ENCODE results near the gene TM9SF2.
"Not testable (repeated sequence)": the region's sequence is repeated elsewhere in the genome, so short reads cannot be mapped to it uniquely, and the experiment has no call there.

TM9SF2 gene

GRCh38 chr13:99501184-99501847 is at the start of gene TM9SF2:
Gene TM9SF2, plus strand, starts transcription at chr13:99501472. Its CDS starts 135 bp downstream, at chr13:99501607.
- peak; percentile 96 to 98 for DNase-seq
- peaks cover 0 to 7% of the 10 kb centered on the region in 2 donors for H3K9me3 Mint-ChIP-seq
- peak within 1 kb of the TSS; percentile 96 to 99 for H3K4me3 Mint-ChIP-seq
- peaks cover 81% of the 10 kb centered on the region for H3K4me1 Mint-ChIP-seq
- peak within 1 kb of the TSS; percentile 98 for H3K27ac Mint-ChIP-seq
- no peaks in the 10 kb centered on the region for H3K27me3 Mint-ChIP-seq
- ATAC-seq: peak; percentile 73

- peaks cover 5 to 8% of the 10 kb centered on the region in 2 donors for H3K9me3 Mint-ChIP-seq
- no peak for ATAC-seq
- H3K27me3 Mint-ChIP-seq: peaks cover 18% of the 10 kb centered on the region
- H3K4me1 Mint-ChIP-seq: no peaks in the 10 kb centered on the region
- H3K4me3 Mint-ChIP-seq: no peak overlapping the region
- no peak overlapping the region for H3K27ac Mint-ChIP-seq
- no peak for DNase-seq
Measured at GRCh38 chr13:99454518-99455183, 46.6 kb upstream of the TM9SF2 start.

GRCh38 chr13:99459099-99459850 is 42.0 kb upstream of the TM9SF2 start:
- ATAC-seq: no peak
- H3K27ac Mint-ChIP-seq: no peak overlapping the region

GRCh38 chr13:99460802-99461201 is 40.5 kb upstream of the TM9SF2 start:
- H3K9me3 Mint-ChIP-seq, H3K27me3 Mint-ChIP-seq, H3K4me3 Mint-ChIP-seq, DNase-seq, ATAC-seq: not testable (repeated sequence)
- Mint-ChIP-seq H3K4me1 (peaks cover 28% of the 10 kb centered on the region), H3K27ac (peak overlapping the region in 1 of 2 donors; percentile 68)

More at GRCh38 chr13:99459099-99459850, 42.0 kb upstream of the TM9SF2 start:
- no peak overlapping the region for H3K4me3 Mint-ChIP-seq
- DNase-seq: no peak
- H3K9me3 Mint-ChIP-seq: peaks cover 5 to 8% of the 10 kb centered on the region in 2 donors
- peaks cover 14% of the 10 kb centered on the region for H3K4me1 Mint-ChIP-seq
- H3K27me3 Mint-ChIP-seq: no peaks in the 10 kb centered on the region

GRCh38 chr13:99463646-99464397 is 37.5 kb upstream of the TM9SF2 start:
- Mint-ChIP-seq H3K4me1 (peaks cover 28% of the 10 kb centered on the region), H3K27me3 (peaks cover under 1% of the 10 kb centered on the region), H3K4me3 (no peak overlapping the region), H3K27ac (peak overlapping the region; percentile 42 to 91), H3K9me3 (peaks cover 0 to 4% of the 10 kb centered on the region in 2 donors)
- ATAC-seq: no peak
- DNase-seq: no peak

GRCh38 chr13:99464441-99464949 is 36.8 kb upstream of the TM9SF2 start:
- Mint-ChIP-seq H3K27ac (peak overlapping the region; percentile 91 to 94), H3K27me3 (peaks cover 7% of the 10 kb centered on the region), H3K4me3 (peak overlapping the region; percentile 16 to 63), H3K4me1 (peaks cover 28% of the 10 kb centered on the region), H3K9me3 (peaks cover 0 to 4% of the 10 kb centered on the region in 2 donors)
- DNase-seq: no peak
- ATAC-seq: peak; percentile 48

GRCh38 chr13:99465454-99465853 is 35.8 kb upstream of the TM9SF2 start:
- H3K27ac Mint-ChIP-seq: peak overlapping the region in 1 of 2 donors; percentile 94
- DNase-seq (no peak), ATAC-seq (peak; percentile 50)
- H3K27me3 Mint-ChIP-seq: peaks cover 11% of the 10 kb centered on the region
- peak overlapping the region in 1 of 2 donors; percentile 64 for H3K4me3 Mint-ChIP-seq
- peaks cover 28% of the 10 kb centered on the region for H3K4me1 Mint-ChIP-seq
- peaks cover 0 to 4% of the 10 kb centered on the region in 2 donors for H3K9me3 Mint-ChIP-seq

GRCh38 chr13:99467764-99468163 is 33.5 kb upstream of the TM9SF2 start:
- Mint-ChIP-seq H3K4me1 (peaks cover 19% of the 10 kb centered on the region), H3K9me3 (peaks cover 0 to 4% of the 10 kb centered on the region in 2 donors), H3K4me3 (no peak overlapping the region), H3K27me3 (peaks cover 16% of the 10 kb centered on the region), H3K27ac (no peak overlapping the region)
- ATAC-seq (no peak), DNase-seq (no peak)

- no peak for DNase-seq
- Mint-ChIP-seq H3K4me1 (peaks cover 17% of the 10 kb centered on the region), H3K27me3 (peaks cover 16% of the 10 kb centered on the region), H3K27ac (no peak overlapping the region), H3K9me3 (peaks cover 0 to 4% of the 10 kb centered on the region in 2 donors), H3K4me3 (no peak overlapping the region)
- ATAC-seq: no peak
Measured at GRCh38 chr13:99469041-99469440, 32.2 kb upstream of the TM9SF2 start.

- Mint-ChIP-seq H3K9me3 (peaks cover 0 to 4% of the 10 kb centered on the region in 2 donors), H3K27me3 (peaks cover 16% of the 10 kb centered on the region), H3K4me1 (peaks cover 7% of the 10 kb centered on the region), H3K27ac (no peak overlapping the region), H3K4me3 (no peak overlapping the region)
- ATAC-seq (no peak), DNase-seq (no peak)
Measured at GRCh38 chr13:99470027-99470426, 31.2 kb upstream of the TM9SF2 start.

- no peak overlapping the region for H3K27ac Mint-ChIP-seq
- H3K27me3 Mint-ChIP-seq: peaks cover 16% of the 10 kb centered on the region
- H3K9me3 Mint-ChIP-seq: peaks cover 0 to 1% of the 10 kb centered on the region in 2 donors
- no peak for ATAC-seq
- no peak overlapping the region for H3K4me3 Mint-ChIP-seq
- no peak for DNase-seq
- H3K4me1 Mint-ChIP-seq: no peaks in the 10 kb centered on the region
Measured at GRCh38 chr13:99471221-99472121, 29.8 kb upstream of the TM9SF2 start.

GRCh38 chr13:99472122-99472440 is 29.2 kb upstream of the TM9SF2 start:
- no peak for DNase-seq
- peaks cover 16% of the 10 kb centered on the region for H3K27me3 Mint-ChIP-seq

GRCh38 chr13:99473515-99473914 is 27.8 kb upstream of the TM9SF2 start:
- no peak overlapping the region for H3K27ac Mint-ChIP-seq
- no peaks in the 10 kb centered on the region for H3K4me1 Mint-ChIP-seq
- no peak overlapping the region for H3K4me3 Mint-ChIP-seq
- DNase-seq (no peak), ATAC-seq (no peak)
- H3K9me3 Mint-ChIP-seq: no peaks in the 10 kb centered on the region
- peaks cover 16% of the 10 kb centered on the region for H3K27me3 Mint-ChIP-seq

More at GRCh38 chr13:99472122-99472440, 29.2 kb upstream of the TM9SF2 start:
- no peak overlapping the region for H3K27ac Mint-ChIP-seq
- H3K4me3 Mint-ChIP-seq: no peak overlapping the region
- H3K4me1 Mint-ChIP-seq: no peaks in the 10 kb centered on the region
- no peak for ATAC-seq
- H3K9me3 Mint-ChIP-seq: no peaks in the 10 kb centered on the region

GRCh38 chr13:99476648-99477047 is 24.6 kb upstream of the TM9SF2 start:
- no peaks in the 10 kb centered on the region for H3K9me3 Mint-ChIP-seq

More at GRCh38 chr13:99476648-99477047, 24.6 kb upstream of the TM9SF2 start:
- Mint-ChIP-seq H3K4me1 (no peaks in the 10 kb centered on the region), H3K27ac (no peak overlapping the region), H3K27me3 (no peaks in the 10 kb centered on the region), H3K4me3 (no peak overlapping the region)
- ATAC-seq: no peak
- no peak for DNase-seq
